ENCODE data around the gene ZNF726. TPM values are rescaled to one million over a fixed set of nuclear protein-coding genes. Genes with fewer than 3 reads are reported as not detected.

ZNF726 gene
- total RNA-seq, 1 experiment from 2014 or later = 0.11 TPM

DNA sequence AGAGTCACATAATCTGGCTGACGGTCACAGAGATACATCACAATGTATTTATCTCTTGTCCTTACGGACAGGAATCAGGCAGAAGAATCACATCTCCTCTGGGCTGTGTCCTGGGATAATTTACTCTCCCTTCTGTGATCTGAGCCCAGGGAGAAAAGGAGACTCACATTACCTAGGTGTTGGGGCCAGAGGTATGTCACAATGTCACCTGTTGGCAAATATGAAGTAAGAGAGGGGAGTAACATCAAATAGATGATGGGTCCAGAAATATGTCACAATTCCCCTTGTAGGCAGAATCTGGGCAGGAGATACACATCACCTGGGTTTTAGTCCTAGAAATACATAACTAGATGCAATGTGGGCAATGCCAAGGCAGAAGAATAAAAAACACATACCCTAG, 67.2 kb downstream of the ZNF726 start:
- Histone ChIP-seq H3K4ac (ENCODE audit: low read depth, low read length) (no peak overlapping the region), H3K9ac (ENCODE audit: extremely low read depth, insufficient read length, low read length) (no peak overlapping the region), H3K18ac (ENCODE audit: insufficient read length, low read depth, low read length) (no peak overlapping the region), H3K56ac (ENCODE audit: insufficient read length, low read depth, low read length) (no peak overlapping the region), H3K4me2 (ENCODE audit: insufficient read depth, insufficient read length, low read length) (no peak overlapping the region), H3K4me1 (ENCODE audit: insufficient read depth, low read length) (no peaks in the 10 kb centered on the region), H3K23ac (ENCODE audit: insufficient read length, low read depth, low read length) (no peak overlapping the region), H3K14ac (ENCODE audit: insufficient read depth, low read length) (no peak overlapping the region), H2AK5ac (ENCODE audit: insufficient read length, low read length) (no peak overlapping the region), H3K79me1 (ENCODE audit: insufficient read depth, low read depth, low read length, poor library complexity, severe bottlenecking) (no peaks in the 10 kb centered on the region), H3K27me3 (ENCODE audit: insufficient read depth, low read length) (no peaks in the 10 kb centered on the region), H4K8ac (replicated peaks; ENCODE audit: insufficient read length, low read depth, low read length) (no peak overlapping the region), H2BK20ac (ENCODE audit: low read depth, low read length, poor library complexity, severe bottlenecking) (no peak overlapping the region), H2BK15ac (ENCODE audit: low read depth, low read length) (no peak overlapping the region), H2BK5ac (ENCODE audit: insufficient read length, low read length) (no peak overlapping the region), H3T11ph (ENCODE audit: low read length) (no peak overlapping the region), H3K9me3 (ENCODE audit: control insufficient read depth, low read depth, low read length) (peaks cover 92% of the 10 kb centered on the region), H4K5ac (ENCODE audit: insufficient read length, low read depth, low read length) (no peak overlapping the region), H2BK12ac (ENCODE audit: insufficient read length, low read depth, low read length) (no peak overlapping the region), H4K91ac (ENCODE audit: insufficient read length, low read depth, low read length) (no peak overlapping the region), H3K79me2 (ENCODE audit: insufficient read depth, low read length) (no peaks in the 10 kb centered on the region), H4K20me1 (ENCODE audit: control insufficient read depth, insufficient read depth, insufficient read length) (no peaks in the 10 kb centered on the region), H2AFZ (ENCODE audit: low read length) (no peak overlapping the region), H3K27ac (ENCODE audit: insufficient read length, low read depth, low read length) (no peak overlapping the region), H2BK120ac (ENCODE audit: low read depth, low read length, poor library complexity, severe bottlenecking) (no peak overlapping the region), H3K23me2 (ENCODE audit: insufficient read length, low read depth, low read length, poor library complexity, severe bottlenecking) (no peaks in the 10 kb centered on the region)
- H3K4me3 Mint-ChIP-seq = no peak overlapping the region
- WGBS (ENCODE audit: extremely low coverage, insufficient read length, low lambda C conversion rate) = no CpG with 5 or more reads among the region's 2 CpGs
- H3K4me1 Mint-ChIP-seq = no peaks in the 10 kb centered on the region
- H3K27me3 Mint-ChIP-seq (ENCODE audit: low read depth) = no peaks in the 10 kb centered on the region; the same call in 1 of the 2 replicates
- H3K9me3 Mint-ChIP-seq = peaks cover 92 to 96% of the 10 kb centered on the region in 2 experiments
- H3K36me3 Mint-ChIP-seq (ENCODE audit: insufficient read depth in 1 of 3, low read depth in 3 of 3) = peaks cover 3 to 35% (median 13%) of the 10 kb centered on the region in 3 experiments; a peak in 6 of 7 replicates
- DNase-seq = no peak
- no peak overlapping the region for H3K27ac Mint-ChIP-seq
- TF ChIP-seq, protein P1, sequence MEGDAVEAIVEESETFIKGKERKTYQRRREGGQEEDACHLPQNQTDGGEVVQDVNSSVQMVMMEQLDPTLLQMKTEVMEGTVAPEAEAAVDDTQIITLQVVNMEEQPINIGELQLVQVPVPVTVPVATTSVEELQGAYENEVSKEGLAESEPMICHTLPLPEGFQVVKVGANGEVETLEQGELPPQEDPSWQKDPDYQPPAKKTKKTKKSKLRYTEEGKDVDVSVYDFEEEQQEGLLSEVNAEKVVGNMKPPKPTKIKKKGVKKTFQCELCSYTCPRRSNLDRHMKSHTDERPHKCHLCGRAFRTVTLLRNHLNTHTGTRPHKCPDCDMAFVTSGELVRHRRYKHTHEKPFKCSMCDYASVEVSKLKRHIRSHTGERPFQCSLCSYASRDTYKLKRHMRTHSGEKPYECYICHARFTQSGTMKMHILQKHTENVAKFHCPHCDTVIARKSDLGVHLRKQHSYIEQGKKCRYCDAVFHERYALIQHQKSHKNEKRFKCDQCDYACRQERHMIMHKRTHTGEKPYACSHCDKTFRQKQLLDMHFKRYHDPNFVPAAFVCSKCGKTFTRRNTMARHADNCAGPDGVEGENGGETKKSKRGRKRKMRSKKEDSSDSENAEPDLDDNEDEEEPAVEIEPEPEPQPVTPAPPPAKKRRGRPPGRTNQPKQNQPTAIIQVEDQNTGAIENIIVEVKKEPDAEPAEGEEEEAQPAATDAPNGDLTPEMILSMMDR (conservative IDR thresholded peaks at IDR 0.05) = no peak
